Measurements from ENCODE around the gene DDHD1.

DNA sequence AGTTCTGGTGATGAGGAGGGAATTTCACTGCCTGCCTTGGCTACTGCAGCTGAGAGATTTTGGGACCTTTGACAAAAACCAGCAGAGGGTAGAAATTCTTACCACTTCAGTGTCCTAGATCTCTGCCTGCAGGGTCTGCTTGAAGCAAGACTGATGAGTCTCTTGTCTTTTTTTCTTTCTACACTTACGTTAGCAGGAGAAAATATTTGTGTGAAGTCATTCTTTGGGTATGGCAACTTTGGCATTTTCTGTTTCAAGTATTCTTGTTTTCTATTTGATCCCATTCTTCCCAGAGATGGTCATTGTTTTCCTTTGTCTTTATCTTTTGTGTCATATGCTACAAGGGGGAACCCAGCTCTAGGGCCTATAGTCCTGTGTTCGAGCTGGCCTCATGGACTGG, 136.6 kb downstream of the DDHD1 start:
- TF ChIP-seq, protein P1, sequence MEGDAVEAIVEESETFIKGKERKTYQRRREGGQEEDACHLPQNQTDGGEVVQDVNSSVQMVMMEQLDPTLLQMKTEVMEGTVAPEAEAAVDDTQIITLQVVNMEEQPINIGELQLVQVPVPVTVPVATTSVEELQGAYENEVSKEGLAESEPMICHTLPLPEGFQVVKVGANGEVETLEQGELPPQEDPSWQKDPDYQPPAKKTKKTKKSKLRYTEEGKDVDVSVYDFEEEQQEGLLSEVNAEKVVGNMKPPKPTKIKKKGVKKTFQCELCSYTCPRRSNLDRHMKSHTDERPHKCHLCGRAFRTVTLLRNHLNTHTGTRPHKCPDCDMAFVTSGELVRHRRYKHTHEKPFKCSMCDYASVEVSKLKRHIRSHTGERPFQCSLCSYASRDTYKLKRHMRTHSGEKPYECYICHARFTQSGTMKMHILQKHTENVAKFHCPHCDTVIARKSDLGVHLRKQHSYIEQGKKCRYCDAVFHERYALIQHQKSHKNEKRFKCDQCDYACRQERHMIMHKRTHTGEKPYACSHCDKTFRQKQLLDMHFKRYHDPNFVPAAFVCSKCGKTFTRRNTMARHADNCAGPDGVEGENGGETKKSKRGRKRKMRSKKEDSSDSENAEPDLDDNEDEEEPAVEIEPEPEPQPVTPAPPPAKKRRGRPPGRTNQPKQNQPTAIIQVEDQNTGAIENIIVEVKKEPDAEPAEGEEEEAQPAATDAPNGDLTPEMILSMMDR (conservative IDR thresholded peaks at IDR 0.05): no peak
- TF ChIP-seq ZFX (IDR thresholded peaks at IDR 0.05): no peak
